Neural progenitor cell (in vitro differentiated cells): ENCODE results near the gene FAM193A.

ENCODE experiments used
- CTCF ChIP-seq: fragments of 200-600 bp; sonication (generic); IDR thresholded peaks from 2 replicates; pipeline ENCODE4 v1.5.1; 2017; ENCODE audit warnings: antibody characterized with exemption, mild to moderate bottlenecking
- EZH2 ChIP-seq: fragments of 200-600 bp; sonication (generic); IDR thresholded peaks from 2 replicates; pipeline ENCODE4 v1.6.1; 2017; ENCODE audit warnings: antibody characterized with exemption, mild to moderate bottlenecking, moderate library complexity
- EZH2phosphoT487 ChIP-seq: fragments of 200-600 bp; sonication (generic); IDR thresholded peaks from 2 replicates; pipeline ENCODE4 v1.6.1; 2017; ENCODE audit warnings: antibody characterized with exemption

- TF ChIP-seq CTCF, result no peak
- no peak for TF ChIP-seq EZH2
- no peak for TF ChIP-seq EZH2phosphoT487
Measured at GRCh38 chr4:2767046-2767704, 230.7 kb downstream of the FAM193A start.
